GM21529 (cell line): Measurements from ENCODE around the gene KCNS1.
"Not testable (repeated sequence)": the region's sequence is repeated elsewhere in the genome, so short reads cannot be mapped to it uniquely, and the experiment has no call there.

Experiments used
- ATAC-seq: cut with Tn5 transposase; IDR thresholded peaks from one replicate; pipeline ENCODE4 v1.9.1; 2021; ENCODE audit not compliant: unreplicated experiment

The KCNS1 gene

GRCh38 chr20:45100563-45101245 is at the start of gene KCNS1:
Gene KCNS1 (minus strand): TSS chr20:45101127. CDS start chr20:45099236, 1,891 bp downstream.
- ATAC-seq = no peak

- ATAC-seq = no peak
Measured at GRCh38 chr20:45149062-45149461, 48.1 kb upstream of the KCNS1 start.

- no peak for ATAC-seq
Measured at GRCh38 chr20:45140836-45141235, 39.9 kb upstream of the KCNS1 start.

GRCh38 chr20:45139733-45140375 is 38.9 kb upstream of the KCNS1 start:
- ATAC-seq = not testable (repeated sequence)

GRCh38 chr20:45138561-45139300 is 37.8 kb upstream of the KCNS1 start:
- no peak for ATAC-seq

GRCh38 chr20:45136911-45137310 is 36.0 kb upstream of the KCNS1 start:
- ATAC-seq = no peak

GRCh38 chr20:45128099-45128498 is 27.2 kb upstream of the KCNS1 start:
- ATAC-seq = no peak

- no peak for ATAC-seq
Measured at GRCh38 chr20:45124365-45124764, 23.4 kb upstream of the KCNS1 start, which contains the start of gene WFDC12. Gene WFDC12 (minus strand): TSS chr20:45124465. CDS start chr20:45124447, 18 bp downstream.

GRCh38 chr20:45121388-45121787 is 20.5 kb upstream of the KCNS1 start:
- no peak for ATAC-seq

- no peak for ATAC-seq
Measured at GRCh38 chr20:45119556-45120266, 18.8 kb upstream of the KCNS1 start.

GRCh38 chr20:45118028-45118427 is 17.1 kb upstream of the KCNS1 start:
- no peak for ATAC-seq

GRCh38 chr20:45117581-45117980 is 16.7 kb upstream of the KCNS1 start:
- no peak for ATAC-seq

- ATAC-seq = no peak
Measured at GRCh38 chr20:45115829-45116228, 14.9 kb upstream of the KCNS1 start.

- no peak for ATAC-seq
Measured at GRCh38 chr20:45115386-45115774, 14.5 kb upstream of the KCNS1 start.

- no peak for ATAC-seq
Measured at GRCh38 chr20:45114465-45115385, 13.8 kb upstream of the KCNS1 start, which contains the start of gene WFDC5. Gene WFDC5 (minus strand): TSS chr20:45115174. CDS start chr20:45115083, 91 bp downstream.

- no peak for ATAC-seq
Measured at GRCh38 chr20:45113865-45114264, 12.9 kb upstream of the KCNS1 start.

GRCh38 chr20:45112754-45113153 is 11.8 kb upstream of the KCNS1 start:
- ATAC-seq = no peak

- no peak for ATAC-seq
Measured at GRCh38 chr20:45111799-45112471, 11.0 kb upstream of the KCNS1 start.

- no peak for ATAC-seq
Measured at GRCh38 chr20:45111285-45111684, 10.4 kb upstream of the KCNS1 start.

GRCh38 chr20:45110301-45110700 is 9.4 kb upstream of the KCNS1 start:
- no peak for ATAC-seq
